T-helper 17 cell (primary cell): ENCODE results near the gene GPR89A. TPM values are rescaled to one million over a fixed set of nuclear protein-coding genes. Genes with fewer than 3 reads are reported as not detected.

Source experiments
- ATAC-seq: fragments of 150-1000 bp; cut with Tn5 transposase; 2 replicates; pipeline ENCODE4 v1.10.0; 2021; ENCODE audit warnings: mild to moderate bottlenecking, moderate library complexity
- DNase-seq, 3 donors: peaks; one replicate each; pipeline versions ENCODE4 v3.0.0 to v3.0.0-alpha.2; 2020 to 2021
- H3K9me3 ChIP-seq: one replicate; pipeline ENCODE4 v1.7.0; 2013; ENCODE audit warnings: low read length, mild to moderate bottlenecking; ENCODE audit not compliant: control insufficient read depth, poor library complexity, severe bottlenecking
- H3K27ac Mint-ChIP-seq: one replicate; pipeline ENCODE4 v1.8.0; 2022; ENCODE audit warnings: mild to moderate bottlenecking, moderate library complexity, mixed read lengths
- H3K27me3 Mint-ChIP-seq: one replicate; pipeline ENCODE4 v1.8.0; 2022; ENCODE audit warnings: mixed read lengths
- H3K36me3 Mint-ChIP-seq: one replicate; pipeline ENCODE4 v1.8.0; 2022; ENCODE audit warnings: low read depth, mixed read lengths
- H3K4me1 Mint-ChIP-seq: one replicate; pipeline ENCODE4 v1.8.0; 2022; ENCODE audit warnings: mild to moderate bottlenecking, mixed read lengths
- H3K4me3 Mint-ChIP-seq: one replicate; pipeline ENCODE4 v1.8.0; 2022; ENCODE audit warnings: mild to moderate bottlenecking, moderate library complexity, mixed read lengths
- total RNA-seq, 4 donors: library from RNA in 2 of 4; stranded (reverse) in 2 of 4; gene quantifications; one replicate each; pipeline ENCODE4 v1.2.3 and lab custom pipeline; 2022 to 2026

Gene GPR89A
- total RNA-seq, 2 donors from 2014 or later, result 30.0 to 32.4 TPM

GRCh38 chr1:145692785-145693443 is 85.1 kb downstream of the GPR89A start:
- DNase-seq (no peak), ATAC-seq (no peak)
- H3K4me3 Mint-ChIP-seq, result no peak overlapping the region
- no peaks in the 10 kb centered on the region for H3K9me3 ChIP-seq
- no peak overlapping the region for H3K27ac Mint-ChIP-seq
- H3K4me1 Mint-ChIP-seq, result peaks cover 23% of the 10 kb centered on the region
- H3K27me3 Mint-ChIP-seq, result peaks cover 8% of the 10 kb centered on the region
- H3K36me3 Mint-ChIP-seq, result no peaks in the 10 kb centered on the region

- Mint-ChIP-seq H3K4me3 (no peak overlapping the region), H3K36me3 (no peaks in the 10 kb centered on the region), H3K27me3 (peaks cover 17% of the 10 kb centered on the region), H3K4me1 (peaks cover 10% of the 10 kb centered on the region), H3K27ac (no peak overlapping the region)
- DNase-seq (no peak), ATAC-seq (no peak)
- H3K9me3 ChIP-seq, result no peaks in the 10 kb centered on the region
Measured at GRCh38 chr1:145695821-145696629, 88.2 kb downstream of the GPR89A start.

GRCh38 chr1:145696630-145696960 is 88.8 kb downstream of the GPR89A start:
- Mint-ChIP-seq H3K27ac (no peak overlapping the region), H3K4me3 (no peak overlapping the region), H3K36me3 (no peaks in the 10 kb centered on the region), H3K4me1 (peaks cover 10% of the 10 kb centered on the region), H3K27me3 (peaks cover 17% of the 10 kb centered on the region)
- ATAC-seq (no peak), DNase-seq (no peak)
- no peaks in the 10 kb centered on the region for H3K9me3 ChIP-seq

GRCh38 chr1:145701306-145701862 is 93.6 kb downstream of the GPR89A start:
- no peak for ATAC-seq
- H3K27ac Mint-ChIP-seq, result no peak overlapping the region
- no peak overlapping the region for H3K4me3 Mint-ChIP-seq
- DNase-seq, result no peak
- peaks cover 17% of the 10 kb centered on the region for H3K27me3 Mint-ChIP-seq
- peaks cover 5% of the 10 kb centered on the region for H3K4me1 Mint-ChIP-seq
- no peaks in the 10 kb centered on the region for H3K36me3 Mint-ChIP-seq
- no peaks in the 10 kb centered on the region for H3K9me3 ChIP-seq

- ATAC-seq (no peak), DNase-seq (no peak)
- no peaks in the 10 kb centered on the region for H3K9me3 ChIP-seq
- Mint-ChIP-seq H3K27me3 (peaks cover 11% of the 10 kb centered on the region), H3K27ac (no peak overlapping the region), H3K4me3 (no peak overlapping the region), H3K36me3 (no peaks in the 10 kb centered on the region), H3K4me1 (peaks cover 5% of the 10 kb centered on the region)
Measured at GRCh38 chr1:145702052-145702451, 94.3 kb downstream of the GPR89A start.

- no peak overlapping the region for H3K27ac Mint-ChIP-seq
- peaks cover 10% of the 10 kb centered on the region for H3K27me3 Mint-ChIP-seq
- H3K9me3 ChIP-seq, result no peaks in the 10 kb centered on the region
- peaks cover 5% of the 10 kb centered on the region for H3K4me1 Mint-ChIP-seq
- DNase-seq (no peak), ATAC-seq (no peak)
- no peaks in the 10 kb centered on the region for H3K36me3 Mint-ChIP-seq
- H3K4me3 Mint-ChIP-seq, result no peak overlapping the region
Measured at GRCh38 chr1:145702826-145703225, 95.0 kb downstream of the GPR89A start.

- ATAC-seq (no peak), DNase-seq (no peak)
- no peak overlapping the region for H3K4me3 Mint-ChIP-seq
- peaks cover 6% of the 10 kb centered on the region for H3K27me3 Mint-ChIP-seq
- H3K36me3 Mint-ChIP-seq, result no peaks in the 10 kb centered on the region
- no peaks in the 10 kb centered on the region for H3K9me3 ChIP-seq
- no peak overlapping the region for H3K27ac Mint-ChIP-seq
- H3K4me1 Mint-ChIP-seq, result peaks cover 4% of the 10 kb centered on the region
Measured at GRCh38 chr1:145705622-145706021, 97.8 kb downstream of the GPR89A start.

GRCh38 chr1:145706086-145706664 is 98.4 kb downstream of the GPR89A start:
- H3K27ac Mint-ChIP-seq, result no peak overlapping the region
- peaks cover 4% of the 10 kb centered on the region for H3K4me1 Mint-ChIP-seq
- no peaks in the 10 kb centered on the region for H3K36me3 Mint-ChIP-seq
- no peaks in the 10 kb centered on the region for H3K9me3 ChIP-seq
- no peak for DNase-seq
- H3K4me3 Mint-ChIP-seq, result no peak overlapping the region
- H3K27me3 Mint-ChIP-seq, result peaks cover 7% of the 10 kb centered on the region
- ATAC-seq, result no peak

GRCh38 chr1:145707183-145707867 is 99.5 kb downstream of the GPR89A start, which contains the start of gene PDZK1:
PDZK1 (minus strand) TSS chr1:145707368; CDS start chr1:145688021, 19,347 bp downstream.
- Mint-ChIP-seq H3K4me1 (peaks cover 4% of the 10 kb centered on the region), H3K4me3 (no peak within 1 kb of the TSS), H3K36me3 (no peaks in the 10 kb centered on the region), H3K27me3 (peaks cover 10% of the 10 kb centered on the region), H3K27ac (no peak within 1 kb of the TSS)
- ATAC-seq, result no peak
- H3K9me3 ChIP-seq, result no peaks in the 10 kb centered on the region
- no peak for DNase-seq

GRCh38 chr1:145708063-145708462 is 100.3 kb downstream of the GPR89A start:
- DNase-seq (no peak), ATAC-seq (no peak)
- peaks cover 4% of the 10 kb centered on the region for H3K4me1 Mint-ChIP-seq
- H3K4me3 Mint-ChIP-seq, result no peak overlapping the region
- no peaks in the 10 kb centered on the region for H3K36me3 Mint-ChIP-seq
- H3K27ac Mint-ChIP-seq, result no peak overlapping the region
- H3K27me3 Mint-ChIP-seq, result peaks cover 10% of the 10 kb centered on the region
- no peaks in the 10 kb centered on the region for H3K9me3 ChIP-seq

- no peak overlapping the region for H3K27ac Mint-ChIP-seq
Measured at GRCh38 chr1:145710291-145711027, 102.7 kb downstream of the GPR89A start.

GRCh38 chr1:145711213-145711651 is 103.4 kb downstream of the GPR89A start:
- H3K4me3 Mint-ChIP-seq, result no peak overlapping the region
- H3K9me3 ChIP-seq, result no peaks in the 10 kb centered on the region
- peaks cover 10% of the 10 kb centered on the region for H3K27me3 Mint-ChIP-seq
- DNase-seq, result no peak
- no peak for ATAC-seq
- no peaks in the 10 kb centered on the region for H3K36me3 Mint-ChIP-seq
- peaks cover 4% of the 10 kb centered on the region for H3K4me1 Mint-ChIP-seq
- H3K27ac Mint-ChIP-seq, result no peak overlapping the region

More at GRCh38 chr1:145710291-145711027, 102.7 kb downstream of the GPR89A start:
- peaks cover 4% of the 10 kb centered on the region for H3K4me1 Mint-ChIP-seq
- H3K4me3 Mint-ChIP-seq, result no peak overlapping the region
- ATAC-seq (no peak), DNase-seq (no peak)
- H3K27me3 Mint-ChIP-seq, result peaks cover 10% of the 10 kb centered on the region
- H3K9me3 ChIP-seq, result no peaks in the 10 kb centered on the region
- no peaks in the 10 kb centered on the region for H3K36me3 Mint-ChIP-seq
